Activated CD4-positive, alpha-beta memory T cell treated with anti-CD3 and anti-CD28 coated beads for 36 hours (primary cell): ENCODE data around the gene SPPL2C. TPM values are rescaled to one million over a fixed set of nuclear protein-coding genes. Genes with fewer than 3 reads are reported as not detected.

Experiments used
- CTCF ChIA-PET: fragments of 350-600 bp; sonication (Branson Sonifier 250); formaldehyde crosslinking; loops from one replicate; lab custom pipeline; 2021; ENCODE audit warnings: antibody characterized with exemption, inconsistent platforms; lab: Charles Lee
- POLR2A ChIA-PET: fragments of 350-600 bp; sonication (Branson Sonifier 250); formaldehyde crosslinking; loops from one replicate; lab custom pipeline; 2021; ENCODE audit warnings: antibody characterized with exemption; lab: Charles Lee
- DNase-seq: peaks from one replicate; pipeline ENCODE4 v3.0.0-alpha.2; 2020
- H3K27ac Mint-ChIP-seq: one replicate; pipeline ENCODE4 v1.8.0; 2021; ENCODE audit warnings: mixed read lengths
- H3K27me3 Mint-ChIP-seq: one replicate; pipeline ENCODE4 v1.8.0; 2021; ENCODE audit warnings: mixed read lengths
- H3K36me3 Mint-ChIP-seq: one replicate; pipeline ENCODE4 v1.8.0; 2021; ENCODE audit warnings: mixed read lengths
- H3K4me1 Mint-ChIP-seq: one replicate; pipeline ENCODE4 v1.8.0; 2021; ENCODE audit warnings: low read depth, mixed read lengths
- H3K4me3 Mint-ChIP-seq: one replicate; pipeline ENCODE4 v1.8.0; 2021; ENCODE audit warnings: mild to moderate bottlenecking, mixed read lengths
- H3K9me3 Mint-ChIP-seq: one replicate; pipeline ENCODE4 v1.8.0; 2021; ENCODE audit warnings: mixed read lengths
- intact Hi-C: fragments of 100-400 bp; cut with micrococcal nuclease; formaldehyde crosslinking; loops from one replicate; pipeline ENCODE4 v1.15.1; 2023
- total RNA-seq, 2 experiments: library from RNA; stranded (reverse); gene quantifications; one replicate each; pipeline ENCODE4 v1.2.3, GENCODE V29; 2021

The SPPL2C gene
- total RNA-seq, 2 experiments from 2014 or later = not detected

GRCh38 chr17:45834471-45835396, 9.9 kb upstream of the SPPL2C start:
- ChIA-PET CTCF (interaction anchor here (0.6 to 4.2 kb wide), 3 partner anchors 114 to 207 kb away, joined by 3 to 83 read pairs (median 3); no protein-coding TSS in a partner anchor), POLR2A (no interaction called here)
- Mint-ChIP-seq H3K27ac (no peak overlapping the region), H3K4me3 (no peak overlapping the region), H3K9me3 (no peaks in the 10 kb centered on the region), H3K4me1 (no peaks in the 10 kb centered on the region), H3K36me3 (no peaks in the 10 kb centered on the region), H3K27me3 (peaks cover 1% of the 10 kb centered on the region)
- intact Hi-C loops = no loop called here
- no peak for DNase-seq

- intact Hi-C loops = no loop called here
- peaks cover 1% of the 10 kb centered on the region for H3K27me3 Mint-ChIP-seq
- no peak overlapping the region for H3K4me3 Mint-ChIP-seq
- no peaks in the 10 kb centered on the region for H3K9me3 Mint-ChIP-seq
- no peaks in the 10 kb centered on the region for H3K4me1 Mint-ChIP-seq
- H3K36me3 Mint-ChIP-seq = no peaks in the 10 kb centered on the region
- no peak overlapping the region for H3K27ac Mint-ChIP-seq
- no peak for DNase-seq
- CTCF ChIA-PET = interaction anchor here (0.9 to 1.4 kb wide), 2 partner anchors 17 to 114 kb away, joined by 3 to 5 read pairs; no protein-coding TSS in a partner anchor
- POLR2A ChIA-PET = no interaction called here
Observed at GRCh38 chr17:45835481-45835880, 9.2 kb upstream of the SPPL2C start.

GRCh38 chr17:45836047-45837044, 8.3 kb upstream of the SPPL2C start:
- CTCF ChIA-PET = interaction anchor here (0.6 to 1.4 kb wide), 2 partner anchors 16 to 196 kb away, joined by 3 to 5 read pairs; no protein-coding TSS in a partner anchor
- no peak overlapping the region for H3K4me3 Mint-ChIP-seq
- no peaks in the 10 kb centered on the region for H3K4me1 Mint-ChIP-seq

GRCh38 chr17:45837187-45837586, 7.5 kb upstream of the SPPL2C start:
- no peak for DNase-seq
- no peaks in the 10 kb centered on the region for H3K9me3 Mint-ChIP-seq
- no peak overlapping the region for H3K4me3 Mint-ChIP-seq
- H3K27me3 Mint-ChIP-seq = no peaks in the 10 kb centered on the region
- no peaks in the 10 kb centered on the region for H3K36me3 Mint-ChIP-seq
- ChIA-PET POLR2A (no interaction called here), CTCF (no interaction called here)
- H3K27ac Mint-ChIP-seq = no peak overlapping the region
- intact Hi-C loops = no loop called here
- no peaks in the 10 kb centered on the region for H3K4me1 Mint-ChIP-seq

More at GRCh38 chr17:45836047-45837044, 8.3 kb upstream of the SPPL2C start:
- Mint-ChIP-seq H3K27ac (no peak overlapping the region), H3K9me3 (no peaks in the 10 kb centered on the region), H3K36me3 (no peaks in the 10 kb centered on the region), H3K27me3 (no peaks in the 10 kb centered on the region)
- POLR2A ChIA-PET = no interaction called here
- intact Hi-C loops = no loop called here
- no peak for DNase-seq

GRCh38 chr17:45837603-45838002, 7.1 kb upstream of the SPPL2C start:
- intact Hi-C loops = no loop called here
- no peak for DNase-seq
- Mint-ChIP-seq H3K36me3 (no peaks in the 10 kb centered on the region), H3K9me3 (no peaks in the 10 kb centered on the region), H3K27ac (no peak overlapping the region), H3K27me3 (no peaks in the 10 kb centered on the region), H3K4me3 (no peak overlapping the region), H3K4me1 (no peaks in the 10 kb centered on the region)
- CTCF ChIA-PET = no interaction called here
- POLR2A ChIA-PET = no interaction called here

GRCh38 chr17:45838751-45839295, 5.9 kb upstream of the SPPL2C start:
- Mint-ChIP-seq H3K27me3 (no peaks in the 10 kb centered on the region), H3K9me3 (no peaks in the 10 kb centered on the region), H3K4me1 (no peaks in the 10 kb centered on the region), H3K36me3 (no peaks in the 10 kb centered on the region), H3K4me3 (no peak overlapping the region), H3K27ac (no peak overlapping the region)
- no peak for DNase-seq
- ChIA-PET POLR2A (no interaction called here), CTCF (interaction anchor here (1.2 to 2.3 kb wide), 2 partner anchors 12 to 199 kb away, joined by 6 to 12 read pairs; no protein-coding TSS in a partner anchor)
- intact Hi-C loops = no loop called here

- ChIA-PET POLR2A (no interaction called here), CTCF (interaction anchor here (1.2 to 2.3 kb wide), 2 partner anchors 12 to 199 kb away, joined by 6 to 12 read pairs; no protein-coding TSS in a partner anchor)
- no peaks in the 10 kb centered on the region for H3K4me1 Mint-ChIP-seq
- no peak overlapping the region for H3K27ac Mint-ChIP-seq
- H3K9me3 Mint-ChIP-seq = no peaks in the 10 kb centered on the region
- intact Hi-C loops = no loop called here
- H3K27me3 Mint-ChIP-seq = no peaks in the 10 kb centered on the region
- H3K4me3 Mint-ChIP-seq = no peak overlapping the region
- DNase-seq = no peak
- H3K36me3 Mint-ChIP-seq = no peaks in the 10 kb centered on the region
Observed at GRCh38 chr17:45839442-45839841, 5.2 kb upstream of the SPPL2C start.

- DNase-seq = no peak
- ChIA-PET POLR2A (no interaction called here), CTCF (interaction anchor here (1.2 to 1.7 kb wide), 2 partner anchors 10 to 11 kb away, joined by 4 read pairs; no protein-coding TSS in a partner anchor)
Observed at GRCh38 chr17:45841186-45841585, 3.5 kb upstream of the SPPL2C start.

GRCh38 chr17:45841883-45842525, 2.7 kb upstream of the SPPL2C start:
- Mint-ChIP-seq H3K4me1 (no peaks in the 10 kb centered on the region), H3K27ac (no peak overlapping the region), H3K4me3 (no peak overlapping the region), H3K9me3 (no peaks in the 10 kb centered on the region), H3K27me3 (no peaks in the 10 kb centered on the region), H3K36me3 (no peaks in the 10 kb centered on the region)
- no peak for DNase-seq
- intact Hi-C loops = no loop called here
- CTCF ChIA-PET = interaction anchor here (1.7 kb wide), 1 partner anchor 10 kb away, joined by 4 read pairs; no protein-coding TSS in a partner anchor
- POLR2A ChIA-PET = no interaction called here

More at GRCh38 chr17:45841186-45841585, 3.5 kb upstream of the SPPL2C start:
- H3K36me3 Mint-ChIP-seq = no peaks in the 10 kb centered on the region
- no peak overlapping the region for H3K4me3 Mint-ChIP-seq
- no peak overlapping the region for H3K27ac Mint-ChIP-seq
- H3K27me3 Mint-ChIP-seq = no peaks in the 10 kb centered on the region
- no peaks in the 10 kb centered on the region for H3K9me3 Mint-ChIP-seq
- no peaks in the 10 kb centered on the region for H3K4me1 Mint-ChIP-seq
- intact Hi-C loops = no loop called here

GRCh38 chr17:45843722-45844121, 959 bp upstream of the SPPL2C start:
- H3K27me3 Mint-ChIP-seq = no peaks in the 10 kb centered on the region
- no peak overlapping the region for H3K4me3 Mint-ChIP-seq
- no peaks in the 10 kb centered on the region for H3K36me3 Mint-ChIP-seq
- no peaks in the 10 kb centered on the region for H3K4me1 Mint-ChIP-seq
- H3K9me3 Mint-ChIP-seq = no peaks in the 10 kb centered on the region
- ChIA-PET POLR2A (no interaction called here), CTCF (no interaction called here)
- no peak overlapping the region for H3K27ac Mint-ChIP-seq
- DNase-seq = no peak
- intact Hi-C loops = no loop called here
